ENCODE results near the gene RING1.
A peak's percentile ranks its signal among the peaks of the same experiment; 100 is the strongest.

The RING1 gene

GRCh38 chr6:33193619-33194018, 14.7 kb upstream of the RING1 start:
- DNase-seq, result no peak

- DNase-seq, result no peak
Observed at GRCh38 chr6:33194431-33194979, 13.8 kb upstream of the RING1 start.

DNA sequence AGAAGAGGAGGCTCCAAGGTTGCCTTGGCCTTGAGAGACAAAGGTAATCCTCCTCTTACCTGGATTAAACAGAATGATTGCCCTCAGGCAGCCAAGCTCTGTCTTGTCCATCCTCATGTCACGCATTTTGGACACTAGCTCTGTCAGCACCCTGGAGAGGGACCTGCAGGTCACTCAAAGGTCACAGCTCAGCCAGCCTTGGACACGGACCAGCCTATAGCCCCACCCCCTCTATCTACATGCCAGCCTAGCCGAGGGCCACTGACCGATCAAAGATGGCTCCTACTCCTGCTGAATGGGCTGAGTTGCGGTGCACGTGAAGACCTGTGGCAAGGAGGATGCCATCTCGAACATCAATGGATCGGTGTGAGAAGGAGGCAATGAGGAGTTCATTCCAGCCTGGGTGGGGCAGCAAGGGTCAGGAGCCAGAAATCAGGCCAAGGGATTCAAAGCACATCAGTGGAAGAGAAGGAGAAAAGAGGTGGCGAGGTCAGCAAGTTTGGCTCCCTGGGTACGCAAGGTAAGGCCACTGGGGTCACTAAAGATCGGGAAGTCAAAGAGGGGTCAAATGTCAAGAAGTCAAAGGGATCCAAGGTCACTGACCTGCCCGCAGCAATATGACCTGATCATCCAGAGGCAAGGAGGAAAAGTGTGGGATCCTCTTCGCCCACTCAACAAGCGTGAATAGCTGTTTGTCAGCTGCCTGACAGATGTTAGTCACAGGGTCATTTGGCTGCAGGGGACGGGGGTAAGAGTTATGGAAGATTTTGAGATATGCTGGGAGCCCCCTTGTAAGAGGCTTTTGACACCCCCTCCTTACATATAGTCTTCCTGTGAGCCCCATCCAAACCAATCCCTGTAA, 12.8 kb upstream of the RING1 start:
- DNase-seq, result no peak

DNA sequence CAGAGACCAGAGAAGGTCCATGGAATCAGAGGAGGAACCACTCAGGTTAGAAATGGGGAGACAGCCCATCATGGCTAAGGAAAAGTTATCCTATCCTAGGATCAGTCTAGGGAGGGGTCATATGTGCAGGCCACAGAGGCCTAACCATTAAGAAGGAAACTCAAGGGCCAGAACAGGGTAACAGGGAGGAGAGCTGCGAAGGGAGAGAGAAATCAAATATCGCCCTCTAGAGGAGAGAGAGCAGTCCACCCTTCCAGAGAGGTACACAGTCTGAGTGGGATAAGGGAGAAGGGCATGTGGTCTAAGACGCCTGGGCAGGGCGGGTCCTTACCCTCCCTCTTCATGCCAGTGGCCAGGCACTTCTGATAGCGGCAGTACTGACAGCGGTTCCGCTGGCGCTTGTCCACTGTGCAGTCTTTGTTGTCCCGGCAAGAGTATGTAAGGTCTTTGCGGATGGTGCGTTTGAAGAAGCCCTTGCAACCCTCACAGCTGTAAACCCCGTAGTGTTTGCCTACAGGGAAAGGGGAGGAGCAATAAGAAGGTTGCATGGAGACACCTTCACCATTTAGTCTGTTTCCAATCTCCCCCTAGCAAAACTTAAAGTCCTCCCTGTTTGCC, 10.8 kb upstream of the RING1 start:
- no peak for DNase-seq

DNA sequence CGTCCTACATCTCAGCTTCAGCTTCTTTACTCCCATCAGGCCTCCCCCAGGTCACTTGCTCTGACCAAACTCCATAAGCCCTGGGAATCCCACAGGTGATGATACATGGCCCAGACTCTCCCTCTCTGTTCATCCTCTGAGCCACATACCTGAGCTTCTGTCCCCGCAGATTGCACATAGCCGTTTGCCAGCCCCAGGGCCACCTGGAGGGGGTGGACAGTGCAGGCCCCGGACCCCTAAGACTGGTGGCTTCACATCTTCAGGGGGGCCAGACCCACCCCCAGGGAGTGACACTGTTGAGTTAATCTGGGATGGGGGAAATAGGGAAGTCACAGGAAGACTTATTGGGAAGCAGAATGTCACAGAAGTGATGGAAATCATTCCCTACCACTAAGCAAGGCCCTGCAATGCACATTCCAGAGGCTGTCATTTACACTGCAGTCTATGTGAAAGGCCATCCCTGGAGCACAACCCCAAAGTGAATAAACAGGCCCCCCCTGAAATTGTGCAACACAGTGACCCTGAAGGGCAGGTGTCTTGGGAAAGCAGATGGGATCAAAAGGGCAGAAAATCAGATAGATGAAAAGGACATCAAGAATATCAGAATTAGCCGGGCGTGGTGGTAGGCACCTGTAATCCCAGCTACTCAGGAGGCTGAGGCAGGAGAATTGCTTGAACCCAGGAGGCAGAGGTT, 10.0 kb upstream of the RING1 start:
- no peak for DNase-seq

DNA sequence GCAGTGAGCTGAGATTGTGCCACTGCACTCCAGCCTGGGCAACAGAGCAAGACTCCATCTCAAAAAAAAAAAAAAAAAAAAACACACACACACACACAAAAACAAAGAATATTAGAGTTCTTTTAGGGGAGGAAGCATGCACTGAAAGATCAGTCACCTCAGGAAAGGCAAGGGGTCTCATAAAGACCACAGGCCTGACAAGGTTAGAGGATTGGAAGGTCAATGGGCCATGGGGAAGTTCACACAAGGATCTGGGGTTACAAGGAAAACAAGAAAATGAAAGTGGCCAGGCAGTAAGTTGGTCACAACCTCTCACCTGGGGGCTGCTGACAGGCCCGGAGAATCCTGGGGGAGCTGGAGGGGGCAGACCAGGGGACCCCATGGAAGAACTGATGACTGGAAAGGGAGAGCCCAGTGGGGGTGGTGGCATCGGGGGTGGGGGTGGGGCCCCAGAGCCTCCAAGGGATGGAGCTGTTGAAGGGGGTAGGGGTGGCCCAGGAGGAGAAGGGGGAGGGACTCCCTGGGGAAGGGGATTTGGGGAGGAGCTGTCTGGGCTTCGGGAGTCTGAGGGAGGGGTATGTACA, 9.4 kb upstream of the RING1 start:
- DNase-seq, result no peak

- DNase-seq, result no peak
Observed at GRCh38 chr6:33199687-33200218, 8.5 kb upstream of the RING1 start.

GRCh38 chr6:33200219-33201146, 7.8 kb upstream of the RING1 start, which contains the start of the genes RXRB and SLC39A7:
Gene RXRB, minus strand, starts transcription at chr6:33200665. Its CDS starts 189 bp downstream, at chr6:33200476.
Gene SLC39A7, plus strand, starts transcription at chr6:33200867. Its CDS starts 379 bp downstream, at chr6:33201246.
- DNase-seq, result peak; percentile 99

- DNase-seq, result no peak
Observed at GRCh38 chr6:33201147-33201545, 7.2 kb upstream of the RING1 start.

DNA sequence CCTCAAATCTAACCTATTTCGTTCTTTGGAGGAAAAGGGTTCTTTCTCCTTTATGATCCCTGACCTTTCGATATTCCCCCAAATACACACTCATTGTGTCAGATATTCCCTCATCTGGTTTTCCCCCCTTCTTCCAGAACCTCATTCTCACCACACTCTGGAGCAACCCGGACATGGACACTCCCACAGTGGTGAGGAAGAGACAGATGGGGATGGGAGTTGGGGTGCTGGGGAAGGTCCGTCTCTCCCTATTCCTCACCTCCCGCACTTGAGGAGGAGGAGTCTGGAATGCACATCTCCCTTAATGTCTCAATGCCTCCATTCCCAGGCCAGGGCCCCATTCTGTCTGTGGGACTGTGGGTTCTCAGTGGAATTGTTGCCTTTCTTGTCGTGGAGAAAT, 6.4 kb upstream of the RING1 start:
- DNase-seq, result no peak

DNA sequence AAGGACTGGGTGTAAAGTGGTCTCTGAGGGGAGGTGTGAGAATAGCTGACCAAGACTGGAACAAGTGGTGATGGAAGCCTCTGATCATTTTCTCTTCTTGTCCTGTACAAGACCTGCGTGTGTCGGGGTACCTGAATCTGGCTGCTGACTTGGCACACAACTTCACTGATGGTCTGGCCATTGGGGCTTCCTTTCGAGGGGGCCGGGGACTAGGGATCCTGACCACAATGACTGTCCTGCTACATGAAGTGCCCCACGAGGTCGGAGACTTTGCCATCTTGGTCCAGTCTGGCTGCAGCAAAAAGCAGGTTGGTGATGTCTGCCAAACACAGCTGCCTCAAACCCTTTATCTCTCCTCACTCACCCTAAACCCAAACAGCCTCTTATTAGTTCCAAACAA, 5.5 kb upstream of the RING1 start:
- no peak for DNase-seq

DNA sequence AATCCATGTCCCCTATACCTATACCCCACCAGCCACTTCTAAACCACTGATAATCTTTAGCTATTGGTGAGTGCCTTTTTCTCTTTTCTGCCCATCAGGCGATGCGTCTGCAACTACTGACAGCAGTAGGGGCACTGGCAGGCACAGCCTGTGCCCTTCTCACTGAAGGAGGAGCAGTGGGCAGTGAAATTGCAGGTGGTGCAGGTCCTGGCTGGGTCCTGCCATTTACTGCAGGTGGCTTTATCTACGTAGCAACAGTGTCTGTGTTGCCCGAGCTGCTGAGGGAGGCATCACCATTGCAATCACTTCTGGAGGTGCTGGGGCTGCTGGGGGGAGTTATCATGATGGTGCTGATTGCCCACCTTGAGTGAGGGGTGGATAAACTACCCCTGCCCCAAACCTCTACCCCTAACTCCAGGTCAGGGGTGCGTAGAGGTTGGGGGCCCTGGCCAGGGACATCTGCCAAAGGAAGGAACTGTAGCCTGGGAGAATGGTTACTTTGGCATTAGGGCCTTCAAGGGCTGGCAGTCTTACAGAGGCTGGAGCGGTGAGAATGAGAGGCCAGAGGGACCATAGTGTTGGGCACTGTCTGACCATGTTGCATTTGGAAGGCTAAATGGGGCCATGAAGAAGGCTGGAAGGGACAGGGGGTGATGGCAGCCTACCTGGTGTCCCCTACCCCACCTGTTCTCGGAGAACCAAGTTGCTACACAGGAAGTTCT, 4.7 kb upstream of the RING1 start:
- DNase-seq, result no peak

- DNase-seq, result no peak
Observed at GRCh38 chr6:33204165-33204414, 4.2 kb upstream of the RING1 start.

DNA sequence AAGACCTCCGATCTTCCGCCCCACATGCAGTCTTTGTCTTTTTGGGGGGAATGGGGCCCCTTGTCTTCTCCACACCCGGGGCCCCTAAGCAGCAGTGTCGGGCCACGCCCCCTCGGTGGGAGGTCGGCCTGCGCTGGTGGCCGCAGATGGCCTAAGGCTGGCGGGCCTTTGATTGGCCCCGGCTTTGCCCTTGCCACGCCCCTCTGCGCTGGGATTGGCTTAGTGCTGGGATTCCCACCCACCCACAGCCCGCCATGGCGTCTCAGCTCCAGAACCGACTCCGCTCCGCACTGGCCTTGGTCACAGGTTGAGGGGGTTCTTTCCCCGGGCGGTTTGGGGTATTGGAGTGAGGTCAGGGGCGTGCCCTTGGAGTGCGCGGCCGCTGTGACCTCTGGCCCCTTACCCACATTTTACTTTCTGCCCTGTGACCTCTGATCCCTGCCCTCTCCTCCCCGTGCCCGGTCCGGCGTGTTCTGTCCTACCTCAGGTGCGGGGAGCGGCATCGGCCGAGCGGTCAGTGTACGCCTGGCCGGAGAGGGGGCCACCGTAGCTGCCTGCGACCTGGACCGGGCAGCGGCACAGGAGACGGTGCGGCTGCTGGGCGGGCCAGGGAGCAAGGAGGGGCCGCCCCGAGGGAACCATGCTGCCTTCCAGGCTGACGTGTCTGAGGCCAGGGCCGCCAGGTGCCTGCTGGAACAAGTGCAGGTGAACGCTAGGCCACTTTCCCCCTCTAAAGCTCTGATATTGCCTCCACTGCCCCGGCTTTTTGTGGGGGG, 3.7 kb upstream of the RING1 start, which contains the start of gene HSD17B8:
Gene HSD17B8 (plus strand): TSS at position 241 of the 776 bp plus-strand sequence. CDS start 14 bp downstream, at position 255.
- DNase-seq, result peak; percentile 90

DNA sequence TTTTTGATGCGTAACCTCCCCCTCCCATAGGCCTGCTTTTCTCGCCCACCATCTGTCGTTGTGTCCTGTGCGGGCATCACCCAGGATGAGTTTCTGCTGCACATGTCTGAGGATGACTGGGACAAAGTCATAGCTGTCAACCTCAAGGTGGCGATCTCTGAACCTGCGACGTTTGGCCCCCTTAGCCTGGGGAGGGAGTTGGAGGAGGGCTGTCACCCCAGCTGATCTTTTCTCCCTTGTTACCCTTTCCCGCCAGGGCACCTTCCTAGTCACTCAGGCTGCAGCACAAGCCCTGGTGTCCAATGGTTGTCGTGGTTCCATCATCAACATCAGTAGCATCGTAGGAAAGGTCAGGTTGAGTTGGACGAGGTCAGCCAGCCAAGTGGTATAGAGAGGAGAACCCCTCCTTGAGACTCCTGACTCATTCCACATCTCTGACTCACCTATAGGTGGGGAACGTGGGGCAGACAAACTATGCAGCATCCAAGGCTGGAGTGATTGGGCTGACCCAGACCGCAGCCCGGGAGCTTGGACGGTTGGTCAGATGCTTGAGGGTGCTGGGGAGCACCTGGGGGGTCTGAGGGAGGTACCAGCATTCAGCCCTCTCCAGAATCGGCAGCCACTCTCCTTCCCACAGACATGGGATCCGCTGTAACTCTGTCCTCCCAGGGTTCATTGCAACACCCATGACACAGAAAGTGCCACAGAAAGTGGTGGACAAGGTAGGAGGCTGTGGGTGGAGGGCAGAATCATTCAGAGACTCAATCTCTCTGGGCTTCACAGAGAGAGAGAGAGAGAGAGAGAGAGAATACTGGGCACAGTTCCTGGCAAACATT, 2.9 kb upstream of the RING1 start:
- DNase-seq, result no peak

GRCh38 chr6:33206027-33206863, 2.1 kb upstream of the RING1 start:
- DNase-seq, result no peak

DNA sequence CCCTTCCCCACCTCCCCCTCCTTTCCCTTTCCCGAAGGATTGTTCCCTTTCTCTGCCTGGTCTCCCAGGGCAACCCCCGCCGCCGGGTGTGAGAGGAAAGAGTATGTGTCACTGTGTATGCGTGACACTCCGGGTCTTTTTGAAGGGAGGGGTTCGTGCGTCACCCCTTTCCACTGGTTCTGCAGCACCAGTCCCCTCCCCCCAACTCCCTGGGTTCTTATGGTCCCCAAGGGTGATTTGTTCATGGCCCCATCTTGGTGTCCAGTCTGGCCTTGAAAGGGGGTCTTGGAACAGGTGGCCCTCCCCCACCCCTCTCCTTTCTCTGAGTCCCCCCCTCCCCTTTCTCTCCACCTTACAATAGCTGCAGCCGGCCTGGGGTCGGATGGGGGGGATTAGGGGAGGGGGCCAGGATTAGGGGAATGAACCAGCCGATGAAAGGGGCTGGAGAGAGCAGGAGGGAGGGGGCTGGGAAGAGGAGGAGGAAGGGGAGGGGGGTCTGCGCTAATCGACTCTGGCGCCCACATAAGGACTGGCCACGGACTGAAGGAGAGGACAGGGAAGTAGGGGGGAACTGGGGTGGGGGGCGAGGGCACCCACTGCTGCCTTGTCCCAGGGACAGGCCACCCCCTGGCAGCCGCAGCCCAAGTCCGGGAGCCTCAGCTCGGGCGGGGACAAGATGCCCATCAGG, 1.3 kb upstream of the RING1 start:
- DNase-seq, result no peak
